Mammary epithelial cell (primary cell): ENCODE data around the gene IRAK1BP1.

ENCODE experiments used
- CTCF ChIP-seq, 2 donors: IDR thresholded peaks in 1 of 2; conservative IDR thresholded peaks in 1 of 2; 2 replicates each; pipeline ENCODE4 v1.5.1; 2011 to 2012; ENCODE audit warnings: inconsistent platforms in 2 of 2, low read length in 2 of 2, mild to moderate bottlenecking in 2 of 2, control low read depth in 1 of 2, low read depth in 1 of 2; ENCODE audit not compliant: insufficient read depth in 1 of 2; ENCODE audit errors: extremely low read depth in 1 of 2
- EZH2 ChIP-seq: IDR thresholded peaks from 2 replicates; pipeline ENCODE4 v1.6.1; 2012; ENCODE audit warnings: low read length, inconsistent platforms, borderline replicate concordance

- no peak for TF ChIP-seq CTCF (conservative IDR thresholded peaks at IDR 0.05 in 1 of 2, IDR thresholded peaks at IDR 0.05 in 1 of 2; ENCODE audit: extremely low read depth in 1 of 2, insufficient read depth in 1 of 2, low read depth in 1 of 2, low read length in 2 of 2)
- TF ChIP-seq EZH2: no peak
Measured at GRCh38 chr6:78917788-78918187, 50.4 kb downstream of the IRAK1BP1 start.
